RWPE1 (cell line): ENCODE data around the gene PLOD3.
"Not testable (repeated sequence)": the region's sequence is repeated elsewhere in the genome, so short reads cannot be mapped to it uniquely, and the experiment has no call there.

Experiments used
- CTCF ChIA-PET: fragments of 350-600 bp; sonication (Branson Sonifier 250); formaldehyde crosslinking; extraction: SDS; loops from one replicate; lab custom pipeline; 2021; lab: Yijun Ruan, JAX
- POLR2A ChIA-PET: fragments of 400-600 bp; formaldehyde crosslinking; extraction: SDS; loops from one replicate; lab custom pipeline; 2020; ENCODE audit warnings: antibody characterized with exemption; ENCODE audit not compliant: low non-redundant PET; lab: Yijun Ruan, JAX
- DNase-seq: peaks from one replicate; pipeline ENCODE4 v3.0.0; 2012; ENCODE audit warnings: low spot score
- H3K27ac ChIP-seq: fragments of 450-650 bp; 2 replicates; pipeline ENCODE4 v1.5.1; 2017
- CTCF ChIP-seq: fragments of 450-650 bp; conservative IDR thresholded peaks from 2 replicates; pipeline ENCODE4 v1.5.1; 2017; ENCODE audit warnings: low read depth, mild to moderate bottlenecking

PLOD3 gene

GRCh38 chr7:101206665-101207042, 10.7 kb downstream of the PLOD3 start:
- no peak for DNase-seq
- CTCF ChIA-PET: no interaction called here
- H3K27ac ChIP-seq: peak overlapping the region; percentile 53; the same call in 1 of the 2 replicates
- POLR2A ChIA-PET: no interaction called here
- TF ChIP-seq CTCF: no peak

GRCh38 chr7:101205901-101206664, 11.3 kb downstream of the PLOD3 start:
- POLR2A ChIA-PET: interaction anchor here (0.7 kb wide), 1 partner anchor 23 kb away, joined by 3 read pairs; no protein-coding TSS in a partner anchor
- no peak for DNase-seq
- CTCF ChIA-PET: interaction anchor here (0.5 kb wide), 1 partner anchor 62 kb away, joined by 6 read pairs; no protein-coding TSS in a partner anchor
- H3K27ac ChIP-seq: 0 out of 2 replicates have a peak overlapping the region, but pooled peaks have one; percentile 1
- no peak for TF ChIP-seq CTCF

GRCh38 chr7:101203740-101204738, 13.3 kb downstream of the PLOD3 start:
- H3K27ac ChIP-seq, POLR2A ChIA-PET, DNase-seq: not testable (repeated sequence)
- CTCF ChIA-PET: interaction anchor here (0.7 to 1.4 kb wide), 4 partner anchors 11 to 323 kb away, joined by 3 to 5 read pairs (median 3); no protein-coding TSS in a partner anchor

- no peak overlapping the region for H3K27ac ChIP-seq
- CTCF ChIA-PET: interaction anchor here (0.5 kb wide), 1 partner anchor 43 kb away, joined by 4 read pairs; no protein-coding TSS in a partner anchor
- DNase-seq: no peak
- POLR2A ChIA-PET: no interaction called here
- TF ChIP-seq CTCF: no peak
Measured at GRCh38 chr7:101202603-101202918, 14.8 kb downstream of the PLOD3 start.

- no peak for TF ChIP-seq CTCF
- ChIA-PET CTCF (interaction anchor here (0.5 to 2.1 kb wide), 3 partner anchors 44 to 307 kb away, joined by 3 to 5 read pairs (median 4); partner anchors contain the start of gene ACHE), POLR2A (no interaction called here)
- H3K27ac ChIP-seq: no peak overlapping the region
- no peak for DNase-seq
Measured at GRCh38 chr7:101201695-101202602, 15.4 kb downstream of the PLOD3 start.

GRCh38 chr7:101200862-101201599, 16.4 kb downstream of the PLOD3 start, which contains the start of gene MOGAT3:
Gene MOGAT3 (minus strand): TSS chr7:101201036. CDS start chr7:101200854, 182 bp downstream.
- ChIA-PET CTCF (interaction anchor here (0.6 to 2.1 kb wide), 4 partner anchors 9 to 306 kb away, joined by 3 to 5 read pairs (median 4); partner anchors contain the start of gene ACHE), POLR2A (no interaction called here)
- DNase-seq: no peak
- no peak within 1 kb of the TSS for H3K27ac ChIP-seq
- TF ChIP-seq CTCF: no peak
